ENCODE data around the gene FAM78B. TPM values are rescaled to one million over a fixed set of nuclear protein-coding genes. Genes with fewer than 3 reads are reported as not detected.

FAM78B gene
- total RNA-seq, 2 donors from 2014 or later = 2.9 to 14.5 TPM

- Histone ChIP-seq H3K9me3 (no peaks in the 10 kb centered on the region), H3K4me3 (no peak overlapping the region), H3K4me1 (no peaks in the 10 kb centered on the region), H3K27me3 (no peaks in the 10 kb centered on the region), H3K27ac (no peak overlapping the region), H3K36me3 (replicated peaks in 1 of 2; ENCODE audit: insufficient read depth in 1 of 2, low read depth in 2 of 2) (no peaks in the 10 kb centered on the region)
- DNase-seq = no peak
- intact Hi-C loops (cut with DNase I) = no loop called here
- TF ChIP-seq CTCF (IDR thresholded peaks at IDR 0.05) (no peak), POLR2A (IDR thresholded peaks at IDR 0.05) (no peak)
- no peak for ATAC-seq
- WGBS, 2 donors = 71 to 93% methylated on average over 2 of the region's 2 CpGs
Observed at GRCh38 chr1:166152978-166153377, 13.8 kb downstream of the FAM78B start.

GRCh38 chr1:166151804-166152203 lies 15.0 kb downstream of the FAM78B start:
- intact Hi-C loops (cut with DNase I) = no loop called here

GRCh38 chr1:166145499-166145898 lies 21.3 kb downstream of the FAM78B start:
- intact Hi-C loops (cut with DNase I) = no loop called here
- WGBS, 2 donors = 38 to 70% methylated on average over 1 of the region's 1 CpG
- ATAC-seq = no peak

More at GRCh38 chr1:166151804-166152203, 15.0 kb downstream of the FAM78B start:
- Histone ChIP-seq H3K27ac (no peak overlapping the region), H3K9me3 (no peaks in the 10 kb centered on the region), H3K27me3 (no peaks in the 10 kb centered on the region), H3K4me3 (no peak overlapping the region), H3K36me3 (replicated peaks in 1 of 2; ENCODE audit: insufficient read depth in 1 of 2, low read depth in 2 of 2) (no peaks in the 10 kb centered on the region), H3K4me1 (no peaks in the 10 kb centered on the region)
- TF ChIP-seq CTCF (IDR thresholded peaks at IDR 0.05) (no peak), POLR2A (IDR thresholded peaks at IDR 0.05) (no peak)
- ATAC-seq = no peak
- no peak for DNase-seq
- WGBS, 2 donors = 78 to 80% methylated on average over 5 of the region's 5 CpGs

GRCh38 chr1:166141969-166142368 lies 24.8 kb downstream of the FAM78B start:
- Histone ChIP-seq H3K27ac (no peak overlapping the region), H3K4me3 (no peak overlapping the region), H3K4me1 (no peaks in the 10 kb centered on the region), H3K9me3 (no peaks in the 10 kb centered on the region), H3K36me3 (replicated peaks in 1 of 2; ENCODE audit: insufficient read depth in 1 of 2, low read depth in 2 of 2) (no peaks in the 10 kb centered on the region), H3K27me3 (no peaks in the 10 kb centered on the region)
- DNase-seq (no peak), ATAC-seq (no peak)
- TF ChIP-seq POLR2A (IDR thresholded peaks at IDR 0.05) (no peak), CTCF (IDR thresholded peaks at IDR 0.05) (no peak)
- intact Hi-C loops (cut with DNase I) = no loop called here

More at GRCh38 chr1:166145499-166145898, 21.3 kb downstream of the FAM78B start:
- Histone ChIP-seq H3K36me3 (replicated peaks in 1 of 2; ENCODE audit: insufficient read depth in 1 of 2, low read depth in 2 of 2) (no peaks in the 10 kb centered on the region), H3K4me1 (no peaks in the 10 kb centered on the region), H3K27ac (no peak overlapping the region), H3K27me3 (no peaks in the 10 kb centered on the region), H3K4me3 (no peak overlapping the region), H3K9me3 (no peaks in the 10 kb centered on the region)
- DNase-seq = no peak
- no peak for TF ChIP-seq CTCF (IDR thresholded peaks at IDR 0.05)
- no peak for TF ChIP-seq POLR2A (IDR thresholded peaks at IDR 0.05)

GRCh38 chr1:166140251-166140650 lies 26.6 kb downstream of the FAM78B start:
- DNase-seq (no peak), ATAC-seq (no peak)
- Histone ChIP-seq H3K4me1 (no peaks in the 10 kb centered on the region), H3K27ac (no peak overlapping the region), H3K9me3 (no peaks in the 10 kb centered on the region), H3K27me3 (no peaks in the 10 kb centered on the region), H3K36me3 (replicated peaks in 1 of 2; ENCODE audit: insufficient read depth in 1 of 2, low read depth in 2 of 2) (no peaks in the 10 kb centered on the region), H3K4me3 (no peak overlapping the region)
- 76 to 85% methylated on average over 6 of the region's 6 CpGs for WGBS, 2 donors
- intact Hi-C loops (cut with DNase I) = no loop called here
- TF ChIP-seq CTCF (IDR thresholded peaks at IDR 0.05) = no peak
- no peak for TF ChIP-seq POLR2A (IDR thresholded peaks at IDR 0.05)
